A673 (cell line): Measurements from ENCODE around the gene GGT5. TPM values are rescaled to one million over a fixed set of nuclear protein-coding genes. Genes with fewer than 3 reads are reported as not detected.

Source experiments
- BruUV-seq: library from RNA; stranded (reverse); fragments of 400-500 nt; replicated peaks from 2 replicates; lab custom pipeline; 2021; lab: Mats Ljungman, UMichigan
- CTCF ChIA-PET: fragments of 300-600 bp; sonication (Branson Sonifier 250); formaldehyde crosslinking; loops from one replicate; lab custom pipeline; 2022; ENCODE audit warnings: antibody characterized with exemption; lab: Charles Lee
- POLR2A ChIA-PET: fragments of 300-600 bp; sonication (Branson Sonifier 250); formaldehyde crosslinking; loops from one replicate; lab custom pipeline; 2022; ENCODE audit warnings: antibody characterized with exemption; ENCODE audit not compliant: low non-redundant PET; lab: Charles Lee
- DNase-seq: peaks from one replicate; pipeline ENCODE4 v3.0.0-alpha.2; 2015; ENCODE audit warnings: low spot score
- H3K27ac ChIP-seq: fragments of 200-600 bp; sonication (generic); 2 replicates; pipeline ENCODE4 v1.5.1; 2016; ENCODE audit warnings: mixed run types, low read depth, mild to moderate bottlenecking, mixed read lengths, antibody characterized with exemption, low read length; ENCODE audit not compliant: poor library complexity, severe bottlenecking
- H3K27me3 ChIP-seq: fragments of 200-600 bp; sonication (generic); replicated peaks from 2 replicates; pipeline ENCODE4 v1.6.1; 2017; ENCODE audit warnings: mixed run types, low read depth, mild to moderate bottlenecking, mixed read lengths, antibody characterized with exemption, low read length; ENCODE audit not compliant: insufficient read depth, poor library complexity
- H3K36me3 ChIP-seq: fragments of 200-600 bp; sonication (generic); 2 replicates; pipeline ENCODE4 v1.6.1; 2016; ENCODE audit warnings: mixed run types, mild to moderate bottlenecking, mixed read lengths, antibody characterized with exemption, low read length; ENCODE audit not compliant: insufficient read depth, poor library complexity, severe bottlenecking
- H3K4me1 ChIP-seq: fragments of 200-600 bp; sonication (generic); 2 replicates; pipeline ENCODE4 v1.6.1; 2017; ENCODE audit warnings: mixed run types, mild to moderate bottlenecking, mixed read lengths, antibody characterized with exemption, low read length; ENCODE audit not compliant: insufficient read depth, poor library complexity, severe bottlenecking
- H3K4me3 ChIP-seq: fragments of 200-600 bp; sonication (generic); 2 replicates; pipeline ENCODE4 v1.5.1; 2016; ENCODE audit warnings: low read depth, mixed run types, mild to moderate bottlenecking, mixed read lengths, low read length; ENCODE audit not compliant: poor library complexity, severe bottlenecking
- H3K9me3 ChIP-seq: fragments of 200-600 bp; sonication (generic); 2 replicates; pipeline ENCODE4 v1.6.1; 2016; ENCODE audit warnings: mixed run types, low read depth, mild to moderate bottlenecking, mixed read lengths, antibody characterized with exemption, low read length; ENCODE audit not compliant: poor library complexity, severe bottlenecking
- CTCF ChIP-seq: fragments of 300-800, 200-600 bp; sonication (generic); conservative IDR thresholded peaks from 2 replicates; pipeline ENCODE4 v1.5.1; 2017; ENCODE audit warnings: low read depth, mild to moderate bottlenecking, antibody characterized with exemption, low read length, moderate library complexity, mixed read lengths
- EZH2 ChIP-seq: fragments of 200-600 bp; sonication (generic); IDR thresholded peaks from 2 replicates; pipeline ENCODE4 v1.6.1; 2017; ENCODE audit warnings: borderline replicate concordance, low read depth, mild to moderate bottlenecking, mixed read lengths, antibody characterized with exemption, low read length; ENCODE audit not compliant: poor library complexity, severe bottlenecking
- intact Hi-C: fragments of 100-400 bp; cut with micrococcal nuclease; formaldehyde crosslinking; loops from one replicate; pipeline ENCODE4 v1.10.0; 2022; ENCODE audit not compliant: unreplicated experiment
- total RNA-seq: library from RNA; stranded (reverse); gene quantifications from 2 replicates; pipeline ENCODE4 v1.2.3, GENCODE V29; 2021

GGT5 gene
- total RNA-seq, 1 experiment from 2014 or later: not detected

GRCh38 chr22:24201681-24202614, 42.9 kb downstream of the GGT5 start:
- intact Hi-C loops: no loop called here
- no TSS peak for BruUV-seq
- Histone ChIP-seq H3K4me1 (no peaks in the 10 kb centered on the region), H3K4me3 (no peak overlapping the region), H3K27me3 (no peaks in the 10 kb centered on the region), H3K9me3 (no peaks in the 10 kb centered on the region), H3K36me3 (no peaks in the 10 kb centered on the region), H3K27ac (no peak overlapping the region)
- no peak for DNase-seq
- TF ChIP-seq CTCF (no peak), EZH2 (no peak)
- POLR2A ChIA-PET: no interaction called here
- CTCF ChIA-PET: interaction anchor here (0.6 to 0.7 kb wide), 2 partner anchors 45 to 96 kb away, joined by 3 to 4 read pairs; no protein-coding TSS in a partner anchor

- no peak for DNase-seq
- CTCF ChIA-PET: no interaction called here
- no TSS peak for BruUV-seq
- Histone ChIP-seq H3K27ac (no peak overlapping the region), H3K9me3 (no peaks in the 10 kb centered on the region), H3K27me3 (no peaks in the 10 kb centered on the region), H3K4me1 (no peaks in the 10 kb centered on the region), H3K36me3 (no peaks in the 10 kb centered on the region), H3K4me3 (no peak overlapping the region)
- POLR2A ChIA-PET: no interaction called here
- no peak for TF ChIP-seq CTCF
- TF ChIP-seq EZH2: no peak
- intact Hi-C loops: no loop called here
Measured at GRCh38 chr22:24200619-24201212, 44.2 kb downstream of the GGT5 start.

GRCh38 chr22:24198682-24199052, 46.2 kb downstream of the GGT5 start:
- BruUV-seq: no TSS peak
- POLR2A ChIA-PET: no interaction called here
- DNase-seq: no peak
- CTCF ChIA-PET: interaction anchor here (1.8 kb wide), 1 partner anchor 32 kb away, joined by 8 read pairs; no protein-coding TSS in a partner anchor
- no peak for TF ChIP-seq CTCF
- no peak for TF ChIP-seq EZH2
- intact Hi-C loops: no loop called here
- no peaks in the 10 kb centered on the region for H3K4me1 ChIP-seq
- no peaks in the 10 kb centered on the region for H3K9me3 ChIP-seq
- H3K36me3 ChIP-seq: no peaks in the 10 kb centered on the region
- H3K27me3 ChIP-seq: no peaks in the 10 kb centered on the region
- no peak overlapping the region for H3K4me3 ChIP-seq
- no peak overlapping the region for H3K27ac ChIP-seq
